IMR-90 (cell line): ENCODE results near the gene CFAP97D2. TPM values are rescaled to one million over a fixed set of nuclear protein-coding genes. Genes with fewer than 3 reads are reported as not detected.
A peak's percentile ranks its signal among the peaks of the same experiment; 100 is the strongest.

Experiments
- ATAC-seq: fragments of 200-7000 bp; cut with Tn5 transposase; 2 replicates; pipeline ENCODE4 v1.9.1; 2020; ENCODE audit warnings: low read depth, mild to moderate bottlenecking, moderate library complexity
- BruUV-seq: library from RNA; stranded (reverse); fragments of 400-500 nt; replicated peaks from 2 replicates; lab custom pipeline; 2021; lab: Mats Ljungman, UMichigan
- CTCF ChIA-PET: fragments of 300-600 bp; formaldehyde crosslinking; extraction: SDS; loops from one replicate; lab custom pipeline; 2021; ENCODE audit warnings: antibody characterized with exemption; lab: Yijun Ruan, JAX
- POLR2A ChIA-PET: fragments of 300-600 bp; sonication (Branson Sonifier 250); formaldehyde crosslinking; loops from one replicate; lab custom pipeline; 2022; ENCODE audit warnings: antibody characterized with exemption; ENCODE audit not compliant: unreplicated experiment; lab: Charles Lee
- DNase-seq: peaks from one replicate; pipeline ENCODE4 v3.0.0; 2013
- H2AFZ ChIP-seq: replicated peaks from 2 replicates; pipeline ENCODE3; 2013; ENCODE audit warnings: low read length, mild to moderate bottlenecking; ENCODE audit not compliant: poor library complexity
- H2AK5ac ChIP-seq: 2 replicates; pipeline ENCODE4 v1.6.1; 2013; ENCODE audit warnings: low read depth, low read length, inconsistent platforms
- H2AK9ac ChIP-seq: replicated peaks from 2 replicates; pipeline ENCODE3; 2013; ENCODE audit warnings: mild to moderate bottlenecking, low read depth, low read length, moderate library complexity; ENCODE audit not compliant: poor library complexity
- H2BK120ac ChIP-seq: 2 replicates; pipeline ENCODE4 v1.6.1; 2013; ENCODE audit warnings: low read depth, low read length, inconsistent platforms
- H2BK15ac ChIP-seq: 3 replicates; pipeline ENCODE4 v1.6.1; 2013; ENCODE audit warnings: low read depth, low read length, inconsistent platforms
- H2BK20ac ChIP-seq: 2 replicates; pipeline ENCODE4 v1.6.1; 2013; ENCODE audit warnings: low read depth, mild to moderate bottlenecking, inconsistent platforms, low read length, moderate library complexity
- H2BK5ac ChIP-seq: 2 replicates; pipeline ENCODE4 v1.6.1; 2013; ENCODE audit warnings: mild to moderate bottlenecking, low read depth, low read length, inconsistent platforms; ENCODE audit not compliant: poor library complexity, severe bottlenecking
- H3K14ac ChIP-seq: replicated peaks from 2 replicates; pipeline ENCODE4 v1.6.1; 2013; ENCODE audit warnings: low read depth, low read length, inconsistent platforms
- H3K18ac ChIP-seq: 2 replicates; pipeline ENCODE4 v1.6.1; 2013; ENCODE audit warnings: low read depth, low read length, control low read depth
- H3K23ac ChIP-seq: 2 replicates; pipeline ENCODE4 v1.6.1; 2013; ENCODE audit warnings: low read depth, low read length, inconsistent platforms
- H3K27ac ChIP-seq: 2 replicates; pipeline ENCODE4 v1.5.1; 2013; ENCODE audit warnings: mild to moderate bottlenecking, control low read depth, low read length; ENCODE audit not compliant: insufficient read depth
- H3K27me3 ChIP-seq: 2 replicates; pipeline ENCODE4 v1.6.1; 2013; ENCODE audit warnings: low read length; ENCODE audit not compliant: control insufficient read depth, insufficient read depth
- H3K36me3 ChIP-seq: 2 replicates; pipeline ENCODE4 v1.6.1; 2013; ENCODE audit warnings: low read length, mixed read lengths; ENCODE audit not compliant: control insufficient read depth, insufficient read depth
- H3K4ac ChIP-seq: 2 replicates; pipeline ENCODE4 v1.6.1; 2013; ENCODE audit warnings: low read depth, low read length, inconsistent platforms
- H3K4me1 ChIP-seq: 2 replicates; pipeline ENCODE4 v1.6.1; 2013; ENCODE audit warnings: low read length, mixed read lengths; ENCODE audit not compliant: control insufficient read depth, insufficient read depth
- H3K4me2 ChIP-seq: 2 replicates; pipeline ENCODE4 v1.6.1; 2013; ENCODE audit warnings: low read depth, mild to moderate bottlenecking, control low read depth, low read length, moderate library complexity
- H3K4me3 ChIP-seq: 2 replicates; pipeline ENCODE4 v1.5.1; 2013; ENCODE audit warnings: low read depth, mild to moderate bottlenecking, control low read depth, low read length, moderate library complexity; ENCODE audit not compliant: insufficient read depth
- H3K56ac ChIP-seq: 2 replicates; pipeline ENCODE4 v1.6.1; 2013; ENCODE audit warnings: low read length, inconsistent platforms; ENCODE audit not compliant: insufficient read depth; ENCODE audit errors: extremely low read depth
- H3K79me1 ChIP-seq, 2 experiments: 2 replicates each; pipeline ENCODE4 v1.6.1; 2013; ENCODE audit warnings: low read length in 2 of 2, inconsistent platforms in 1 of 2, low read depth in 1 of 2
- H3K9ac ChIP-seq: 2 replicates; pipeline ENCODE4 v1.6.1; 2013; ENCODE audit warnings: low read depth, low read length, control low read depth
- H3K9me1 ChIP-seq: 2 replicates; pipeline ENCODE4 v1.6.1; 2013; ENCODE audit warnings: low read length, inconsistent platforms; ENCODE audit not compliant: insufficient read depth
- H3K9me3 ChIP-seq: 2 replicates; pipeline ENCODE4 v1.6.1; 2013; ENCODE audit warnings: low read length; ENCODE audit not compliant: control insufficient read depth, insufficient read depth
- H4K20me1 ChIP-seq: 2 replicates; pipeline ENCODE4 v1.6.1; 2013; ENCODE audit warnings: low read length, inconsistent platforms; ENCODE audit not compliant: insufficient read depth
- H4K5ac ChIP-seq: 2 replicates; pipeline ENCODE4 v1.6.1; 2013; ENCODE audit warnings: mild to moderate bottlenecking, low read depth, low read length, control low read depth
- H4K8ac ChIP-seq, 2 experiments: 2 replicates each; pipeline ENCODE4 v1.6.1; 2013; ENCODE audit warnings: low read depth in 2 of 2, low read length in 2 of 2, control low read depth in 1 of 2, inconsistent platforms in 1 of 2
- H4K91ac ChIP-seq: 2 replicates; pipeline ENCODE4 v1.6.1; 2013; ENCODE audit warnings: low read depth, low read length, inconsistent platforms; ENCODE audit not compliant: insufficient read depth
- BHLHE40 ChIP-seq: fragments of 150-350 bp; IDR thresholded peaks from 2 replicates; pipeline ENCODE4 v1.6.1; 2016; ENCODE audit warnings: mild to moderate bottlenecking, low read depth, low read length
- RAD21 ChIP-seq: IDR thresholded peaks from 2 replicates; pipeline ENCODE4 v1.6.1; 2012; ENCODE audit warnings: low read length, improper control_type of control experiment
- WGBS, 2 experiments: methylation state at CpG; one replicate each; pipeline versions ENCODE4 v1.1.5 to v1.1.7; 2013; ENCODE audit warnings: missing lambda C conversion rate in 2 of 2; ENCODE audit not compliant: insufficient read length in 1 of 2; ENCODE audit errors: extremely low coverage in 2 of 2; 5-methylcytosine and 5-hydroxymethylcytosine counted together
- dilution Hi-C: fragments of 300-500 bp; cut with HindIII; formaldehyde crosslinking; loops from one replicate; pipeline ENCODE4 v1.14.3; 2018; ENCODE audit warnings: low sequenced_read_pairs; ENCODE audit not compliant: unreplicated experiment
- in situ Hi-C: fragments of 300-500 bp; cut with MboI; formaldehyde crosslinking; loops from 3 replicates; pipeline ENCODE4 v1.14.3; 2019; ENCODE audit warnings: low sequenced_read_pairs, inconsistent platforms, mixed read lengths
- intact Hi-C: fragments of 100-400 bp; cut with micrococcal nuclease; formaldehyde crosslinking; loops from 2 replicates; pipeline ENCODE4 v1.10.0; 2022
- polyA plus RNA-seq, 3 experiments: library from polyadenylated mRNA; depleted of rRNA; stranded (reverse); fragments of >200 nt; gene quantifications; 2 replicates each; pipeline ENCODE4 v1.2.3, GENCODE V29; 2012; ENCODE audit warnings: low replicate concordance in 1 of 3
- total RNA-seq: library from RNA; depleted of rRNA; stranded (reverse); fragments of >200 nt; gene quantifications from 2 replicates; pipeline ENCODE4 v1.2.3, GENCODE V29; 2012
- TF ChIP-seq, protein P1 (sequence below): fragments of 150-350 bp; IDR thresholded peaks from 2 replicates; pipeline ENCODE4 v1.6.1; 2017; ENCODE audit warnings: mild to moderate bottlenecking, antibody characterized with exemption, low read length, low read depth

CFAP97D2 gene
- total and polyA plus RNA-seq, 2 of the 4 experiments (the other 2 are of a cell fraction): not detected

DNA sequence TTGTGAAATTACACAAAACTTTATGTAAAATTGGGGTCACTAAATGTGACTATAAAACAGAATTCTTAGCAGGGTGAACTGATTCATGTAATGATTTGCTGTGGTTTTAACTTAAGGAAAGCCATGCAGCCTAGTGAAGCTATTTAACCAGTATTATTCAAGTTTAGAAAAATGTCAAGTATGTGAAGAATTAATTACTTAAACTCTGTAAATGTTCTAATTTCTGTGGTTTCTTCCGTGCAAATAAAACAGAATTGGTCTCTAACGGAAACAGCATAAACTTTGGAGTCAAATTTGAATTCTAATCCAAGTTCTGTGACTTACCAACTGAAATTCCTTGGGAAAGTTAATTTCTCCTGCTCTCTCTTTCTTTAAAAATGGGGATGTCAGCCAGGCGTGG is 69.0 kb downstream of the CFAP97D2 start:
- no TSS peak for BruUV-seq
- in situ Hi-C loops: no loop called here
- no peak overlapping the region for H2BK20ac ChIP-seq
- no peak overlapping the region for H2AK5ac ChIP-seq
- no peak overlapping the region for H2AK9ac ChIP-seq
- H3K27ac ChIP-seq: peak overlapping the region; percentile 61
- no peak overlapping the region for H3K56ac ChIP-seq
- no peak overlapping the region for H2BK15ac ChIP-seq
- DNase-seq: peak; percentile 54
- peak overlapping the region; percentile 47 for H3K4ac ChIP-seq
- peaks cover 12% of the 10 kb centered on the region for H3K9me1 ChIP-seq
- TF ChIP-seq RAD21 (no peak), BHLHE40 (no peak)
- TF ChIP-seq, protein P1, sequence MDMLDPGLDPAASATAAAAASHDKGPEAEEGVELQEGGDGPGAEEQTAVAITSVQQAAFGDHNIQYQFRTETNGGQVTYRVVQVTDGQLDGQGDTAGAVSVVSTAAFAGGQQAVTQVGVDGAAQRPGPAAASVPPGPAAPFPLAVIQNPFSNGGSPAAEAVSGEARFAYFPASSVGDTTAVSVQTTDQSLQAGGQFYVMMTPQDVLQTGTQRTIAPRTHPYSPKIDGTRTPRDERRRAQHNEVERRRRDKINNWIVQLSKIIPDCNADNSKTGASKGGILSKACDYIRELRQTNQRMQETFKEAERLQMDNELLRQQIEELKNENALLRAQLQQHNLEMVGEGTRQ: no peak
- ChIA-PET CTCF (no interaction called here), POLR2A (no interaction called here)
- H4K20me1 ChIP-seq: peaks cover 7% of the 10 kb centered on the region; the same call in 1 of the 2 replicates
- H3K79me1 ChIP-seq: peaks cover 24 to 60% of the 10 kb centered on the region in 2 experiments
- no peak overlapping the region for H3K9ac ChIP-seq
- 100% methylated on average over 1 of the region's 3 CpGs; no CpG with 5 or more reads in 1 of the 2 experiments for WGBS, 2 experiments
- intact Hi-C loops: no loop called here
- H3K9me3 ChIP-seq: no peaks in the 10 kb centered on the region
- peak; percentile 74 for ATAC-seq
- H4K5ac ChIP-seq: no peak overlapping the region
- dilution Hi-C loops: no loop called here
- no peaks in the 10 kb centered on the region for H3K27me3 ChIP-seq
- no peak overlapping the region; the same call in 1 of the 2 replicates for H3K4me2 ChIP-seq
- H3K23ac ChIP-seq: no peak overlapping the region; the same call in 1 of the 2 replicates
- H4K8ac ChIP-seq: 0 out of 4 replicates have a peak overlapping the region, but pooled peaks of 1 of the 2 experiments have one; percentile 25
- H3K36me3 ChIP-seq: peaks cover 46% of the 10 kb centered on the region
- H2AFZ ChIP-seq: no peak overlapping the region
- no peak overlapping the region for H3K4me3 ChIP-seq
- H2BK5ac ChIP-seq: peak overlapping the region; percentile 86
- no peak overlapping the region for H3K18ac ChIP-seq
- H3K14ac ChIP-seq: no peak overlapping the region
- H3K4me1 ChIP-seq: peaks cover 16% of the 10 kb centered on the region
- peak overlapping the region; percentile 20; the same call in 1 of the 2 replicates for H2BK120ac ChIP-seq
- peak overlapping the region; percentile 42; the same call in 1 of the 2 replicates for H4K91ac ChIP-seq
